HL-60/S4 (cell line): ENCODE measurements around the gene METAP1D.
"Not testable (repeated sequence)": the region's sequence is repeated elsewhere in the genome, so short reads cannot be mapped to it uniquely, and the experiment has no call there.

Experiments
- in situ Hi-C: fragments of 300-500 bp; cut with MboI; formaldehyde crosslinking; loops from 2 replicates; pipeline ENCODE4 v1.14.3; 2022; ENCODE audit warnings: low sequenced_read_pairs

The METAP1D gene

DNA sequence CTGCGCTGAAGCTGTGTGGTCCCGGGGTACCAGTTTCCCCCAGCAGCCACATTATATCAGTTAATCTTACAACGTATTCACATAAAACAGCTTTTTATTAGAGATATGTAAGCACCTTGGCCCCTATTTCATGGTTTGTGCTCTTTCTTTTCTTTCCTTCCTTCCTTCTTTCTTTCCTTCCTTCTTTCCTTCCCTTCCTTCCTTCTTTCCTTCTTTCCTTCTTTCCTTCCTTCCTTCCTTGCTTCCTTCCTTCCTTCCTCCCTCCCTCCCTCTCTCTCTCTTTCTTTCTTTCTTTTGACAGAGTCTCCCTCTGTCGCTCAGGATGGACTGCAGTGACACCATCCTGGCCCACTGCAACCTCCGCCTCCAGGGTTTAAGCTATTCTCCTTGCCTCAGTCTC lies 3.7 kb upstream of the METAP1D start:
- in situ Hi-C loops = no loop called here

DNA sequence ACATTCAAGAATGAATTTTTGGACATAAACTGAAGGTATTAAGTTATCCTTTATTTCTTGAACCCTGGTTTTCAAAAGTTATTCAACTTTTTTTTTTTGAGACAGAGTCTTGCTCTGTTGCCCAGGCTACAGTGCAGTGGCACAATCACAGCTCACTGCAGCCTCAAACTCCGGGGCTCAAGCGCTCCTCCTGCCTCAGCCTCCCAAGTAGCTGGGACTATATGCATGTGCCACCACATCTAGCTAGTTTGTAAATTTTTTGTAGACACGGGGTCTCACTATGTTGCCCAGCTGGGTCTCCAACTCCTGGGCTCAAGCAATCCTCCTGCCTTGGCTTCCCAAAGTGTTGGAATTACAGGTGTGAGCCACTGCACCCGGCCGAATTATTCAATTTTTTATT lies 2.7 kb upstream of the METAP1D start:
- in situ Hi-C loops = not testable (repeated sequence)

DNA sequence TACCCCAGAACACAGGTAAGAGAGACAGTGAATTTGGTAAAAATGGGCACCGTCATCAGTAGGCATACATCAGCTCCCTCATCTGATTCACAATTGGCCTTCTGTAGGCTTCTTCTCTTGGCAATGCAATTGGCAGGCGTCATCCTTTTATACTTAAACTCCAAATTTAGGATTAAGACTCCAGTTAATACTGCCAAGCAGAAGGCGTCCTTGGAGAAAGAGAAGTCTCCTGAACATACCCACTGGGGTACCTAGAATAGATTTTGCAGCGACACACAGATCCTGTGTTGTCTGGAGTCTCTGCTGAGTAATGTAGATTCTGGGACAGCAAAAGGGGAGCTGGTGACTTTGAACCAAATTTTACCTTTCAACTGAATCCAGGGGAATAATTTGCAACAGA lies 592 bp upstream of the METAP1D start:
- in situ Hi-C loops = no loop called here

DNA sequence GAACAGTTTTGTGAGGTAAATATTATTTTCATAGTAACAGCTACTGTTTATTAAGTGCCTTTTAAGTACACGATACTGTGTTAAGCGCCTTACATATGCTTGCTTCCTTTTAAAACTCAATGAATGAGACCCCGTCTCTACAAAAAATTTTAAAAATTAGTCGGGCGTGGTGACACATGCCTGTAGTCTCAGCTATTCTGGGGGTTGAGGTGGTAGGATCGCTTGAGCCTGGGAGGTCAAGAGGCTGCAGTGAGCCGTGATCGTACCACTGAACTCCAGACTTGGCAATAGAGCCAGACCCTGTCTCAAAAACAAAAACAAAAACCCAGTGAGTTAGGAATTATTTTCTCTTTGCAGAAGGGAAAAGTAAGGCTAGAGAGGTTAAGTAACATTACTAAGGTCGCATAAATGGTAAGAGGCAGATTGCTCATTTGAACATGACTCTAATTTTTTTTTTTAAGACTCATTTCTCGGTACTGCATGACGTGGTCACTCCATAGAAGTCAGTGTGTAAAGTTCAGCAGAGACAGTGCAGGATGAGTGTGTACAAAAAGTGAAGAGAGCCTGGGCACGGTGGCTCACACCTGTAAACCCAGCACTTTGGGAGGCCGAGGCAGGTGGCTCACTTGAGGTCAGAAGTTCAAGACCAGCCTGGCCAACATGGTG lies 1.1 kb downstream of the METAP1D start:
- in situ Hi-C loops = no loop called here

DNA sequence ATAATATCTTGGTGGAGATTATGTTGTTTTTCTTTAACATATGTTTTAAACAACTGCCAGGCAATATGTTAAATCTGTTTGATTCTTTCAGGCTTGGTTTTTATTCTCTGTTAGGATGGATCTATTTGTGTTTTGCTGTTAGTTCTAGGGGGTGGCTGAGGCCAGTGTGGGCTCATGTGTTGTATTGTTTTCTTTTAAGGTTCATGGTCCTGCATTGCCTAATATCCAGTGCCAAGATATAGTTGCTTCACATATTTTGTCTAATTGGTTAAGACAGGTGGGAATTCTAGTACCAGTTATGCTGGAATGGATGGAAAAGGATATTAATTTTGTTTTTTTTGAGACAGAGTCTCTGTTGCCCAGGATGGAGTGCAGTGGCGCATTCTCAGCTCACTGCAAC lies 7.6 kb downstream of the METAP1D start:
- in situ Hi-C loops = no loop called here

DNA sequence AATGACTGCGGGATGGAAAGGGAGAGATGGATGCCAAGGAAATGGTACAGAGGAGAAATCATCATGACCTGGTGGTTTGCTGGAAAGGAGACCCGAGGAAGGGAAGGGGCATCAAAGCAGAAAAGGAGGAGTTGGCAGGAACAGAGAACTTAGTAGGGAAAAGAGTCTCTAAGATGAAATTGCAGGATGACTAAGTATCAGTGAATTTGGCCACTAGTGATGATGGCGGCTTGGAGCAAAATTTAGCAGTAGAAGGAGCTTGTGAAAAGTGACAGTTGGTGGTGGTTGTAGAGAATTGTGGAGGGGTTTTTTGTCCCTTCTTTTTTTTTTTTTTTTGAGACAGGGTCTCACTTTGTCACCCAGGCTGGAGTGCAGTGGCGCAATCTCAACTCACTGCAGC lies 10.1 kb downstream of the METAP1D start:
- in situ Hi-C loops = no loop called here

DNA sequence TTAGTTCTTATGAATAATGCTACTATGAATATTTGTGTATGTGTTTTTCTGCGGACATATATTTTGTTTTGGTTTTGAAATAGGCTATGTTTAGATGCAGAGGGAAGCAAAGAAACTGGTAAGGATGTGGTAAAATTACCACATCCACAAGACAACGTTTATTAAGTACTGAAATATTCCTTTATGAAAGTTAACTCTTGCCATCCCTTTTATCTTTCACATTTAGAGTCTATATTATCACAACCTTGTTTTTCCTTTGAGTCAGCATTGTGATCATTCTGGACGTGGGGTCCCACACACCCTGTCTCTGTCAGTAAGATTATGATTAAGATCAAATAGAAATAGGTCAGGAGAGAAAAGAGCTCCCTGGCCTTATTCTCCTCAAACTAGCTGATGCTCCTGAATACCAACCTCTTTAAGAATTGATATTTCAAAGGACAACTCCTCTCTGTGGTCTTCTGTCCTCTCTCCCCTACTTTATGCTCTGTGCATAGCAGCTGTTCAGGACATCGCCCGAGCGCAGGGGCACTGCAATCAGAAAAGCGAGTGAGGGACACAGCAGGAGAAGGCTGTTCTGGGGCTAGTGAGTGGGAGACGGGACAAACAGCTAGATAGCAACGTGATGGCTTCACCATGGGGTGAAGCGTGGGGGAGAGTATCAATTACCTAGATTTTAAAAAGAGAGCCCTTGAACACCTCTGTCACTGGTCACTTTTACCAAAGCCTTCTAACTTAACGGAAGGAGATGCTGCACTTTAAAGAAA lies 12.2 kb downstream of the METAP1D start:
- in situ Hi-C loops = no loop called here

DNA sequence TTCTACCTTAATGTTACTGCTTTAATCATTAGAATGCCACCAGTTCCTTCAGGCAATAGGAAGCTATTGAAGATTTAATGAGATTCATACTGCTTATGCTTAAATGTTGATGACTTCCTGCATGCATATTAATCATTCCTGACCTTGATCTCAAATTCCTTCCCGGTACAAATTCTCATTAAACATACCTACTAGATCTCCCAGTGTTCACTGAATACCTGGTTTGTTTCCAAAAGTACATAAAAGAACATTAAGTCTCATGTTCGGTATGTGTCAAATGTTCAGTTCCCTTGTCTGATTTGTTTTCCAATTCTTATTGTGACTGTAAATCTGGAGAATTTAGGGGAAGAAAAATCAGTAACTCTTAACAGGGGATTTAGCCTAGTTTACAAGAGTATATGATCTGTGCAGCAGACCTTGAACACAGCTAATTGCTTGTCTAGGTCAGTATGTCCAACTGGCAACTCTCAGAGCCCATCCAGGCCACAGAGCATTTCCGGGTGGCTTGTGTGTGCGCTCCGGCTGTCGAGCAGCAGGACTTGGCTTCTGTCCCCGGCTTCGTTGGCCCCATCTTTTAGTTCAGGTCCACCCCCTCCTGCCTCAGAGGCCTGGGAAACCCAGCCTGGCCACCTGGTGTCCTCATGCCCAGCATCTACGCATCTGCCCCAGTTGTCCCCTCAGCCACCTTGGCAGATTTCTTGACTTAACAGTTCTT lies 13.1 kb downstream of the METAP1D start:
- in situ Hi-C loops = no loop called here

DNA sequence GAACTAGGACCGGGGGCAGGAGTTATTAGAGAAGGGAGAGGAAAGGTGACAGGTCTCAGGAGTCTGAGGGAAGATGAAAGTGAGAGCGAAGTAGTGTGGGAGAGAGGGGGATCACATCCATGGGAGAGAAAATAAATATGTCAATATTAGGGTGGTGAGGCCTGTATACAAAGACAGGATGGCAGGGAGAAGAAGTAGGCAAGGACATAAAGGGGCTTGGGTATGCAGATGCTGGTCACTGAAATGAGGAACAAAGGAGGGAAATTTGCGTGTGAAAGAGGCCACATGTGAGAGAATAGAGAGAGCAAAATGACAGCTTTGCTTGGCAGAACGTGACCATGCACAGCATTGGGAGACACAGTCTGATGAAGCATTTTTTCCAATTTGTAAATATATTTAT lies 13.6 kb downstream of the METAP1D start:
- in situ Hi-C loops = no loop called here

DNA sequence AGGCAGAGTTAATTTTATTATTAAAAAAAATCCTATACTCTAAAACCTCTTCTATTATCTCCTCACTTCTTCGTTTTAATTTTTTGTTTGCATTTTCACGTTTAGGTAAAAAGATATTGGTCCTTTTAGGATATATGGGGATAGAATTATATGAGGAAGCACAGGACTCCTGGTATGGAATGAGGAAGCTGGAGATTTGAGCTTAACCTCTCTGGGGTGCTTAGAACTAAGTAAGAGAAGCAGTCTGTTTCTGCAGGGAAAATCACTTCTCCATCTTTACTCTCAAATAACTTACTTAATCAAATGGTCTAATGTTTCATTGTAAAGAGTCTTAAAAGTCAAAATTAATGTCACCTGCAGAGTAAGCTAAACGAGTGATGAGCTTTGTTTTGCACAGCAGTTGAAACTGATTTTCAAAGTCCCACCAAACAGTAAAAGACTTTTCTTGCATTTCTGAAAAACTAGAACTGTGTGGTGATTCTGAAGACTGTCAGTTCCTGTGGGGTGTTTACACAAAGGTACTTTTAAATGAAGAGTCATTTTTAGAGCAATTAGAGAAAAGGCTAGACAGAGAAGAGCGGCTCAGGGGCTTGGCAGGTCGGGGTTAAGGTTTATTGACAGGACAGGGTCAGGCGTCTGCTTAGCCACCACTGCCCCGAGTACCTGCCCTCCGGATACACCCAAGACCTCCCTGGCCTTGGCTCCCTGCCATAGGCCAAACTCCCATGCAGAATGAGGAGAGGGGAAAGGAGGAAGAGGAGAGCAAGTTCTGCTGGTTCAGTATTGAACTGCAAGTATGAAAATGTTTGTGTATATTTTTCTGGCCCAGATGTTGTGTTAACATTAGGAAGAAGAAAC lies 21.6 kb downstream of the METAP1D start:
- in situ Hi-C loops = no loop called here

DNA sequence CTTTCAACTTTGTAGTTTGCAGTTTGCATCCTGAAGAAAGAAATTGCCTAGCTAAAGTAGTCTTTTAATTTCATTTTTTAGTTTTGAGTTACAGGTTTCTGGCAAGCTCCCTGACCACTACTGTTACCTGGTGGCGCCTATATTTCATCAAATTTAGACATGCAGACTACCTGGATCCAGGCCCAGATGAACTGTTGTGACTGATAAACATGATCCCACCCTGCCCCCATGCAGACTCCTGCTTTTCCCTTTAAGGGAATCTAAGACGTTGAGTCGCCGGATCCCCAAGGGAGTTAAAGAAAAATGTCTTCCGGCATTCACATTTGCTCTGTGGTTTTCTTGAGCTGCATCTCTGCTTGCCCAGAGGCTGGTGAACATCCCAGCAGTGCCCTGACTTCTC lies 22.2 kb downstream of the METAP1D start:
- in situ Hi-C loops = no loop called here

DNA sequence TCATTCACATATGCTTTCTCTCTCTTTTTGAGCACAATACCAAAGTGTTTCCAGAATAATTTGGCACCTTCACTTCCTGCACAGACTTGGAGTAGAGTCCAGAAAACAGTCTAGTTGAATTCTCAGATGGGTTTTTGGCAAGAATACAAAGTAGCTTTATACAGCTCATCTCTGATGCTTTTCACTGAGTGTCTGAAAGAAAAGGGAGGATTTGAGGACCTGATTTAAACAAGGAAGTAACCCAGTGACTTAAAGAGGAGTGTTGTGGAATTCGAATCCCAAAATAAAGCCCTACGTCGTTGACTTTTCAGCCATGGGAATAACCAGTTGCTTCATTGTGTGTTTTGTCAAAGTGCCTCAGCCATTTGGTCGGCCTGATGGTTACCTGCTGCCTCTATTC lies 31.8 kb downstream of the METAP1D start:
- in situ Hi-C loops = no loop called here

DNA sequence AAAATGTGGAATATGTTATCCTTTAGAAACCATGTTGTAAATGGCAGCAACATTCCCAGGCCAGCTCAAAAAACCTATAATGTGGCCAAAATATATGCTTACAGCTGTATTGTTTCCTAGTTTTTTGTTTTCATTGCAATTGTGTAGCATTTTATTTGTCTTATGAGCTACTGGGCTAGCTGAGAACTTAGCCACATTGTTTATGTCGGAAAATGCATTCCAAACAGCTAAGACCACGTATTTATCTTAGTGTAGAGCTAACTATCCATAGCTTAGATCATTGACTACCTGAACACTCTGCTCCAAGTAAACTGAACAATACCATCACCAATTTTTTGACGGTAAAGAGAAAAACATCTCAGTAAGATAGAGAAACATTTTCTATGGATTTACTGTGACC lies 38.4 kb downstream of the METAP1D start:
- in situ Hi-C loops = no loop called here

DNA sequence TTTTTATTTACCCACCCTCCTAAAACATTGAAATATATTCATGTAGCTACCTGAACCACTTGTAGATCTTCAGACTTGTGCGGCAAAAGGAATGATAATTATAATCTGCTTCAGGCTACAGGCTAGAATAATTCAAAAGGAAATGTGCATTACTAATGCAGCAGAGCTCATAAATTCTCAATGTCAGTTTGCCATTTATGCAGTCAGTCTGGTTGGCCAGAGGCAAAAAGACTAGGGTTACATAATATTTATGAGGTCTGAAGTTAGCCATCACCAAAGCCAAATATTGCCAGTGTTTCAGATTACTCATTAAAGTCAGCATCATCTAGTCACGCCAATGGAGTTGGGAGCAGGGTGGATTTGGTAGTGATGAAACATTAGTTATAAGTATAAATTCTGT lies 38.9 kb downstream of the METAP1D start:
- in situ Hi-C loops = no loop called here

DNA sequence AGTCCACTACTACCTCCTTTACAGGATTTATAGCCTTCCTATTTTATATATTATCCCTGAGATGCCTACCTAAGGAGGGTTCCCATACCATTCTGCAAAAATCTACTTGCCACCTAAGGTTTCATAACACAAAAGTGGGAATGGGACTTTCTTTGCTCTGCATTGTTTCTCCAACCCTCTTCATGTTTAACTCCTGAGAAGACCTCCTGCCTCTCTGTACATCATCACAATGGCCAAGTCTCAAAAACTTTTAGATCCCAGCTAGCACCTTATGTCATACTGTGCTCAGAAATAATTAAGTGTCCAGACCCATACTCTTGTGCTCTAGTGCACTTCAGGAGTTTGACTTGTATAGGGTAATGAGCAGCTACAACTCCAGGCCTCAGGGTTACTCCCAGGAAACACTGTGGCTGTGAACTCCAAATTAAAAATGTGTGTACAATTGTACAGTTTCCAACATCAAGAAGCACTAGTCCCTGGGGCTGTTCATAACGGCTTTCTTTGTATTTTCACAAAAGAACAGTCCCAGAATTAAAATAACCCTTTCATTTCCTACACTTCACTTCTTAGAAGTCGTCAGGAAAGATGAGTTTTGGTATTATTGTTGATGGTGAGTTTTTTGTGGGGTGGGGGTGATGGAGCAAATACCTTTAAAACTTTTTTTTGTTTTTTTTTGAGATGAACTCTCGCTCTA lies 39.4 kb downstream of the METAP1D start:
- in situ Hi-C loops = no loop called here

DNA sequence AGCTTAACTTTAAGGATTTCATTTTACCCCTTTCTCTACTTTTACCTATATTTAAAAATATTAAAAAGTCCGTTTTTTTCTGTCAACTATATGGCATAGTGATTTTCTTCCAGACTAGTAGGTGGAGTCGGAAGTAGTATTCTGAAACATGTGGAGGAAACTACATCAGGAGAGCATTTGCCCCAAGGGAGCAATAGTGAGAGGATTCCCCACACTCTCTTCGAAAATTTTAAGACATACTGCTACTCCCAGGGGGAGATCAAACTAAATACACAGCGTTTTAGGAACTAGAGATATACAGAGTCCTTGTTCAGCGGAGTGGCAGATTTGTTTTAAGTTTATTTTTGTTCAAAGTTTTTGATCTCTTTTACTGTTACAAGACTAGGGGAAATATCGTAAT lies 40.6 kb downstream of the METAP1D start:
- in situ Hi-C loops = no loop called here

DNA sequence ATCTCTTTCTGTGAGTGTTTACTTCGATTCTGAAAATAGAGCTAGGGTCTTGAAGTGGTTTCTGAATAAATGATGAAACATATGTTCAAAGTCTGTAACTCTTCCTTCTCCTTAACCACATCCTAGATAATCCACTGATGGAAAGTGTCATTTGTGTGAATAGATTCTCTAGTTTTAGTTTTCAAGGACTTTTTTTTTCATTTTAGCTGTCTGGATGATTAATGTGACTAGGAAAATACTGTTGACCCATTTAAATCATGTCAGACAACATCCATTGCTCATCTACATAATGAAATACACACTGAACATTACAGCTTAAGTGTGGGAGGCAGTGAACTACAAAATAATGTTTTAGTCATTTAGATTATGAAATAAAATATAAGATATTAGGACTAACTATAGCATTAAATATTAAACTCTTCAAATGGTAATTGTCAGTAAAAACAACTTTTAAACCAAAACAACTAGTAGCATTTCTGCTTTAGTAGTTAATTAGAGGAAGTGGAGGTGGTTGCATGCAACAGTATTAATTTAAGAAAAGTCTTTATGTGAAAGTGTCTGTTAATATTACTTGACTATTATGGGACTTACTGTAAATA lies 46.4 kb downstream of the METAP1D start:
- in situ Hi-C loops = no loop called here

DNA sequence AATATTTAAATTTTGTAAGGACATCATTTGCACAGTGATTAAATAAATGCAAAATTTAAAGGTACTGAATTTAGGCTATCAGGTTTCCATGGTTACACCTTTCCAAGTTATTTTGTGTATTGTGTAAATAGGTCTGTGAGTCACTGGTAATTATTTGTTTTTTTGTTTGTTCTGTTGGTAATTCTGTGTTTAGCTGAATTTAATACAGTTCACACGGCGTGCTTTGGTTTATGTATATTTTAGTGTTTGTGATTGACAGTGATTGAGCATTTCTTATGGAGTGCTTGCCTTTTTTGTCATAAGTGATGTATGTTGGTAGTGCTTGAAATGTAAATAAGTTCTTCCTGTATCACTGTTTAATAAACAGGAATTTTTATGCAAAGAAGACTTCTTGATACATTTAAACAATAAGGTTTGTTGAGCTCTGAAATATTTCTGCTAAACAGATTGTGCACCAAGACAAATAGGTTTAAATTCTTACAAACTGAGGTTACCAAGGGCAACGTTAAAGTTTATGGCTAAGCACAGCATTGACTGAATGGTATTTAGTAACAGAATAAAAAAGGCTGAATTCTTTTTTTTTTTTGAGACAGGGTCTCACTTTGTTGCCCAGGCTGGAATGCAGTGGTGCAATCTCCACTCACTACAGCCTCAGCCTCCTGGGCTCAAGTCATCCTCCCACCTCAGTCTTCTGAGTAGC lies 47.3 kb downstream of the METAP1D start:
- in situ Hi-C loops = no loop called here
